GM21390 (cell line): ENCODE results near the gene SRRD.

Experiments used
- ATAC-seq: cut with Tn5 transposase; IDR thresholded peaks from one replicate; pipeline ENCODE4 v1.9.1; 2021; ENCODE audit not compliant: unreplicated experiment

The SRRD gene

GRCh38 chr22:26452236-26453016, 31.3 kb upstream of the SRRD start:
- no peak for ATAC-seq

- ATAC-seq: no peak
These were observed 30.5 kb upstream of the SRRD start for GRCh38 chr22:26453216-26453615.

- no peak for ATAC-seq
These were observed 29.7 kb upstream of the SRRD start for GRCh38 chr22:26453812-26454500.

GRCh38 chr22:26457661-26458272, 25.9 kb upstream of the SRRD start:
- no peak for ATAC-seq

- no peak for ATAC-seq
These were observed 23.5 kb upstream of the SRRD start for GRCh38 chr22:26460202-26460601.

- no peak for ATAC-seq
These were observed 22.4 kb upstream of the SRRD start for GRCh38 chr22:26461188-26461810.

GRCh38 chr22:26462051-26462450, 21.6 kb upstream of the SRRD start:
- ATAC-seq: no peak

- ATAC-seq: no peak
These were observed 21.0 kb upstream of the SRRD start for GRCh38 chr22:26462641-26463040.

GRCh38 chr22:26463101-26463661, 20.5 kb upstream of the SRRD start:
- ATAC-seq: no peak

- ATAC-seq: no peak
These were observed 20.0 kb upstream of the SRRD start for GRCh38 chr22:26463688-26464087.

- no peak for ATAC-seq
These were observed 19.4 kb upstream of the SRRD start for GRCh38 chr22:26464312-26464711.

GRCh38 chr22:26466196-26466595, 17.5 kb upstream of the SRRD start:
- no peak for ATAC-seq

- no peak for ATAC-seq
These were observed 12.9 kb upstream of the SRRD start for GRCh38 chr22:26470807-26471206.

GRCh38 chr22:26471522-26471921, 12.2 kb upstream of the SRRD start:
- no peak for ATAC-seq

- no peak for ATAC-seq
These were observed 9.0 kb upstream of the SRRD start for GRCh38 chr22:26474682-26475081.

GRCh38 chr22:26476705-26477340, 6.9 kb upstream of the SRRD start:
- no peak for ATAC-seq

- ATAC-seq: no peak
These were observed 6.3 kb upstream of the SRRD start for GRCh38 chr22:26477341-26477731.

- no peak for ATAC-seq
These were observed 4.5 kb upstream of the SRRD start for GRCh38 chr22:26479043-26479791.

GRCh38 chr22:26479792-26480610, 3.7 kb upstream of the SRRD start:
- ATAC-seq: no peak

GRCh38 chr22:26480611-26480932, 3.1 kb upstream of the SRRD start:
- ATAC-seq: no peak
